Omental fat pad (tissue), 4 donors: ENCODE data around the gene NOS3. TPM values are rescaled to one million over a fixed set of nuclear protein-coding genes. Genes with fewer than 3 reads are reported as not detected.

ENCODE experiments used
- ATAC-seq: fragments of 150-250 bp; one replicate; pipeline ENCODE4 v1.9.1; 2016; ENCODE audit warnings: mild to moderate bottlenecking, moderate library complexity; ENCODE audit not compliant: low FRiP score
- DNase-seq: peaks from one replicate; pipeline ENCODE4 v3.0.0-alpha.2; 2019; ENCODE audit warnings: low spot score
- total RNA-seq, 4 donors: library from RNA; depleted of rRNA; stranded (reverse); fragments of >200 nt; gene quantifications; one replicate each; pipeline ENCODE4 v1.1.0, GENCODE V29; 2016
- TF ChIP-seq, protein P1 (sequence below), 3 donors: fragments of 450-650 bp; IDR thresholded peaks; one replicate each; pipeline ENCODE4 v1.5.1; 2016 to 2017; ENCODE audit warnings: antibody characterized with exemption in 3 of 3, mild to moderate bottlenecking in 3 of 3, moderate library complexity in 2 of 3

NOS3 gene
- total RNA-seq, 4 donors from 2014 or later: 11.2 to 75.3 (median 25.2) TPM

DNA sequence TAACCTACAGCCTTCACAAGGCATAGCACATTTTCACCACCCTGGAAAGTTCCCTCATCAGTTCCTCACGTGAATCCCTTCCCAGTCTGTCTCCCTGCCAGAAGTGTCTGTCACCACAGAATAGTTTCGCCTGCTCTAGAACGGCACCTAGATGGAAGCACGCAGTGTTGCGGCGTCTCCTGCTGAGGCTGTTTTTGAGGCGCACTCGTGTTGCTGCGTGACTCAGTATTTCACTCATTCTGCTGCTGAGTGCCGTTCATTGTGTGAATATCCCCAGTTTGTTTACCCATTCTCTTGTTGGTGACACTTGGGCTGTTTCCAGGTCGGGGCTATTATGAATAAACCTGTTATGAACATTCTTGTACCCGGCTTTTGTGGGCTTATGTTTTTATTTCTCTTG lies 12.8 kb downstream of the NOS3 start:
- DNase-seq (no peak), ATAC-seq (no peak)
- TF ChIP-seq, protein P1, sequence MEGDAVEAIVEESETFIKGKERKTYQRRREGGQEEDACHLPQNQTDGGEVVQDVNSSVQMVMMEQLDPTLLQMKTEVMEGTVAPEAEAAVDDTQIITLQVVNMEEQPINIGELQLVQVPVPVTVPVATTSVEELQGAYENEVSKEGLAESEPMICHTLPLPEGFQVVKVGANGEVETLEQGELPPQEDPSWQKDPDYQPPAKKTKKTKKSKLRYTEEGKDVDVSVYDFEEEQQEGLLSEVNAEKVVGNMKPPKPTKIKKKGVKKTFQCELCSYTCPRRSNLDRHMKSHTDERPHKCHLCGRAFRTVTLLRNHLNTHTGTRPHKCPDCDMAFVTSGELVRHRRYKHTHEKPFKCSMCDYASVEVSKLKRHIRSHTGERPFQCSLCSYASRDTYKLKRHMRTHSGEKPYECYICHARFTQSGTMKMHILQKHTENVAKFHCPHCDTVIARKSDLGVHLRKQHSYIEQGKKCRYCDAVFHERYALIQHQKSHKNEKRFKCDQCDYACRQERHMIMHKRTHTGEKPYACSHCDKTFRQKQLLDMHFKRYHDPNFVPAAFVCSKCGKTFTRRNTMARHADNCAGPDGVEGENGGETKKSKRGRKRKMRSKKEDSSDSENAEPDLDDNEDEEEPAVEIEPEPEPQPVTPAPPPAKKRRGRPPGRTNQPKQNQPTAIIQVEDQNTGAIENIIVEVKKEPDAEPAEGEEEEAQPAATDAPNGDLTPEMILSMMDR (IDR thresholded peaks at IDR 0.05): no peak

GRCh38 chr7:151005566-151005965 lies 14.7 kb downstream of the NOS3 start:
- TF ChIP-seq, protein P1 (IDR thresholded peaks at IDR 0.05): no peak
- ATAC-seq (no peak), DNase-seq (no peak)

DNA sequence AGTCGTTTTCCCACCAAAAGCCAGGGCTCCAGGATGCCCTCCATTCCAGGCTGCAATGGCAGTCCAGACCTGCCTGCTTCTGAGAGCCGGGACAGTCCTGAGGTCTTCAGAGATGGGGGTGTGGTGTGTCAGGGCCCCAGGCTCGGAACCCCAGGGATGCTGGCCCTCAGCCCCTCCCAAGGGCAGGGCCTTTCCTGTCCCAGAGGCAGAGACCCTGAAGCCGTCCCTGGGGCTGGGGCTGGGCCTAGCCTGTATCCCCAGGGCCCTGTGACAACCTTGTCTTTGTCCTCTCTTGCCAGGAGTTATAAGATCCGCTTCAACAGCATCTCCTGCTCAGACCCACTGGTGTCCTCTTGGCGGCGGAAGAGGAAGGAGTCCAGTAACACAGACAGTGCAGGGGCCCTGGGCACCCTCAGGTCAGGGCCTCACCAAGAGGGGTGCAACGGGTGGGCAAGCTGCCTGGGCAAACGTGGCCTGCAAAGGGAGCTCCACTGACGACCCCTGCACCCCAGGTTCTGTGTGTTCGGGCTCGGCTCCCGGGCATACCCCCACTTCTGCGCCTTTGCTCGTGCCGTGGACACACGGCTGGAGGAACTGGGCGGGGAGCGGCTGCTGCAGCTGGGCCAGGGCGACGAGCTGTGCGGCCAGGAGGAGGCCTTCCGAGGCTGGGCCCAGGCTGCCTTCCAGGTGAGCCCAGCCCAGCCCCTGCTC lies 15.9 kb downstream of the NOS3 start:
- ATAC-seq (no peak), DNase-seq (no peak)
- TF ChIP-seq, protein P1 (IDR thresholded peaks at IDR 0.05): no peak

DNA sequence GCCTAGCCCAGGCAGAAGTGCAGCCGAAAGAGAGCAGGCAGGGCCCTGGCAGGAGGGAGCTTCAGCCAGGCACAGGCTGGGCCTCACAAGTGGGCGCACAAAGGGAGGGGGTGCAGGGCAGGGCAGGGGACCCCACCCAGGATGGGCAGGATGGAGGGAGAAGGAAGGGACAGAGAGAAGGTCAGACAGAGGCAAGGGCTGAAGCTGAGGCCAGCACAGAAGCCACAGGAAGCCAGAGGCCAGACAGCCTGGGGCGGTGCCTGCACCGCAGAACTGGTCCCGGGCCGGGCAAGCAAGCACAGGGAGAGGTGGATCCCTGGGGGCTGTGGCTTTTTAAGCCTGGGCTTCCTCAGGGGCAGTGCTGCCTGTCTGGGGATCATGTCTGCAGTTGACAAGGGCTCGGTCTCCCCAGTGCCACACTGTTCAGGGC lies 16.7 kb downstream of the NOS3 start:
- no peak for ATAC-seq
- TF ChIP-seq, protein P1 (IDR thresholded peaks at IDR 0.05): no peak
- DNase-seq: no peak

GRCh38 chr7:151008143-151008510 lies 17.3 kb downstream of the NOS3 start:
- no peak for DNase-seq
- TF ChIP-seq, protein P1 (IDR thresholded peaks at IDR 0.05): no peak
- no peak for ATAC-seq

DNA sequence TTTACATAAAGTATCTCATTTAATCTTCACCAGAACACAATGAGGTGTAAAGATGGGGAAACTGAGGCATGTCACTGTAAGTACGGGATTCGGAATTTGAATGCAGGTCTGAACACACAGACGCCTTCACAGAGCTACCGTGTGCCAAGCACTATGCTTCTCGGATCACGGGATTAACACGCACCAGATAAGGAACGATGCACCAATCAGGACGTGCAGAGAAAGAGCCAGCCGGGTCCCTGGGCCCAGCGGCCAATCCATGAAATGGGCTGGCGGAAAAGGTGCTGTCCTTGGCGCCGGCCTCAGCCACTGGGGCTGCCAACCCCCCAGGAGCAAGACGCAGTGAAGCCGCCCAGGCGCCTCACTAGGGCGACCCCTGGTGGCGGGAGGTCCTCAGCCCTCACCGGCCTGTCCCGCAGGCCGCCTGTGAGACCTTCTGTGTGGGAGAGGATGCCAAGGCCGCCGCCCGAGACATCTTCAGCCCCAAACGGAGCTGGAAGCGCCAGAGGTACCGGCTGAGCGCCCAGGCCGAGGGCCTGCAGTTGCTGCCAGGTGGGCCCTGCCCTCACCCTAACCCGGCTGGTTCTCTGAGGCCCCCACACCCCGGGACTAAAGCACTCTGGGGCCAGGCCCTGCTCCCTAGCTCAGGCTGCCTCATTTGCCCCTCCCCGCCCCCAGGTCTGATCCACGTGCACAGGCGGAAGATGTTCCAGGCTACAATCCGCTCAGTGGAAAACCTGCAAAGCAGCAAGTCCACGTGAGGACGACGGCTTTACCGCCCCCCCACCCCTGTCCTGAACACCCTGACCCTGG lies 17.9 kb downstream of the NOS3 start:
- DNase-seq (peak; percentile 44), ATAC-seq (peak; percentile 50)

More for the DNA sequence above, 17.9 kb downstream of the NOS3 start:
- TF ChIP-seq, protein P1 (IDR thresholded peaks at IDR 0.05): peak in 1 of 3 donors; percentile 10
